ENCODE measurements around the gene NOP9. TPM values are rescaled to one million over a fixed set of nuclear protein-coding genes. Genes with fewer than 3 reads are reported as not detected.

NOP9 gene
- total and polyA plus RNA-seq, 2 experiments from 2014 or later, result 3.7 to 13.2 TPM

DNA sequence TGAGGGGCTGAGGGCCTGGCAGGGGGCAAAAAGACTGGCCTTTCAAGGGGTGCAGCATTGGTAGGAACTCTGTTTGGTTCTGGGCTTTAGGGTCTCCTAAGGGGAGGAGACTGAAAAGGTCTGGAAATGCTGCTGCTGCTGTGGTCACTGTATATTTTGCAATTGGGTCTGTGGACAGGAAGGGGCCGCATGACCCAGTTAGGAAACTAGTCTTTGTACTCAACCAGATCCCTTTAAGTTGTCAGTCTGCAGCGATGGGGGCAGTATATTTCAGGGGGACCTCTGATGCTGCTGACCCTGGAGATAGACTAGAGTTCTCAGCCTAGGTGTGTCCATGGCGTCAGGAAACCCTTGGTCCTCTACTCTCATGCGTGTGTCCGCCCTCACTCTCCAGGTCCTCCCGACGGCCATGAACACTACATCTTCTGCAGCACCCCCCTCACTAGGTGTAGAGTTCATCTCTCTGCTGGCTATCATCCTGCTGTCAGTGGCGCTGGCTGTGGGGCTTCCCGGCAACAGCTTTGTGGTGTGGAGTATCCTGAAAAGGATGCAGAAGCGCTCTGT lies 15.7 kb downstream of the NOP9 start:
- no peaks in the 10 kb centered on the region for H3K36me3 ChIP-seq (replicated peaks; ENCODE audit: insufficient read depth, low read depth)
- no peak overlapping the region for H3K4me3 ChIP-seq
- no peak for DNase-seq (ENCODE audit: low spot score)
- no peaks in the 10 kb centered on the region for H3K4me1 ChIP-seq (ENCODE audit: insufficient read depth)
- H3K4me2 ChIP-seq, result no peak overlapping the region
- H3K27ac ChIP-seq, result no peak overlapping the region
- TF ChIP-seq EZH2 (IDR thresholded peaks at IDR 0.05; ENCODE audit: borderline replicate concordance), result no peak
- TF ChIP-seq, protein P1, sequence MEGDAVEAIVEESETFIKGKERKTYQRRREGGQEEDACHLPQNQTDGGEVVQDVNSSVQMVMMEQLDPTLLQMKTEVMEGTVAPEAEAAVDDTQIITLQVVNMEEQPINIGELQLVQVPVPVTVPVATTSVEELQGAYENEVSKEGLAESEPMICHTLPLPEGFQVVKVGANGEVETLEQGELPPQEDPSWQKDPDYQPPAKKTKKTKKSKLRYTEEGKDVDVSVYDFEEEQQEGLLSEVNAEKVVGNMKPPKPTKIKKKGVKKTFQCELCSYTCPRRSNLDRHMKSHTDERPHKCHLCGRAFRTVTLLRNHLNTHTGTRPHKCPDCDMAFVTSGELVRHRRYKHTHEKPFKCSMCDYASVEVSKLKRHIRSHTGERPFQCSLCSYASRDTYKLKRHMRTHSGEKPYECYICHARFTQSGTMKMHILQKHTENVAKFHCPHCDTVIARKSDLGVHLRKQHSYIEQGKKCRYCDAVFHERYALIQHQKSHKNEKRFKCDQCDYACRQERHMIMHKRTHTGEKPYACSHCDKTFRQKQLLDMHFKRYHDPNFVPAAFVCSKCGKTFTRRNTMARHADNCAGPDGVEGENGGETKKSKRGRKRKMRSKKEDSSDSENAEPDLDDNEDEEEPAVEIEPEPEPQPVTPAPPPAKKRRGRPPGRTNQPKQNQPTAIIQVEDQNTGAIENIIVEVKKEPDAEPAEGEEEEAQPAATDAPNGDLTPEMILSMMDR (IDR thresholded peaks at IDR 0.05; ENCODE audit: poor library complexity), result no peak
- no peak for TF ChIP-seq EZH2phosphoT487 (IDR thresholded peaks at IDR 0.05; ENCODE audit: low read depth, severe bottlenecking, unreplicated experiment)
- no peaks in the 10 kb centered on the region for H3K9me3 ChIP-seq (ENCODE audit: low read depth)
- no peak overlapping the region for H2AFZ ChIP-seq
- H3K9me2 ChIP-seq (replicated peaks; ENCODE audit: insufficient read depth), result no peaks in the 10 kb centered on the region
- WGBS (ENCODE audit: low lambda C conversion rate, missing lambda C conversion rate), result 91% methylated on average over 10 of the region's 10 CpGs
- no peaks in the 10 kb centered on the region for H3K79me2 ChIP-seq
- H3K27me3 ChIP-seq, result peaks cover 10% of the 10 kb centered on the region
- H4K20me1 ChIP-seq (ENCODE audit: insufficient read depth, poor library complexity, severe bottlenecking), result no peaks in the 10 kb centered on the region

- H3K27ac ChIP-seq, result no peak overlapping the region
- WGBS (ENCODE audit: low lambda C conversion rate, missing lambda C conversion rate), result 89% methylated on average over 64 of the region's 70 CpGs
- no peak overlapping the region for H2AFZ ChIP-seq
Observed at GRCh38 chr14:24315807-24316596, 16.4 kb downstream of the NOP9 start.

GRCh38 chr14:24316597-24316950 lies 16.9 kb downstream of the NOP9 start:
- WGBS (ENCODE audit: low lambda C conversion rate, missing lambda C conversion rate), result 91% methylated on average over 18 of the region's 18 CpGs
- DNase-seq (ENCODE audit: low spot score), result no peak
- H3K79me2 ChIP-seq, result no peaks in the 10 kb centered on the region
- H4K20me1 ChIP-seq (ENCODE audit: insufficient read depth, poor library complexity, severe bottlenecking), result no peaks in the 10 kb centered on the region
- no peak overlapping the region for H2AFZ ChIP-seq
- TF ChIP-seq EZH2 (IDR thresholded peaks at IDR 0.05; ENCODE audit: borderline replicate concordance) (no peak), EZH2phosphoT487 (IDR thresholded peaks at IDR 0.05; ENCODE audit: low read depth, severe bottlenecking, unreplicated experiment) (no peak)
- TF ChIP-seq, protein P1 (IDR thresholded peaks at IDR 0.05; ENCODE audit: poor library complexity), result no peak
- H3K4me3 ChIP-seq, result no peak overlapping the region
- no peaks in the 10 kb centered on the region for H3K4me1 ChIP-seq (ENCODE audit: insufficient read depth)
- peaks cover 10% of the 10 kb centered on the region for H3K27me3 ChIP-seq
- H3K4me2 ChIP-seq, result no peak overlapping the region
- H3K9me2 ChIP-seq (replicated peaks; ENCODE audit: insufficient read depth), result no peaks in the 10 kb centered on the region
- H3K27ac ChIP-seq, result no peak overlapping the region
- no peaks in the 10 kb centered on the region for H3K9me3 ChIP-seq (ENCODE audit: low read depth)
- H3K36me3 ChIP-seq (replicated peaks; ENCODE audit: insufficient read depth, low read depth), result no peaks in the 10 kb centered on the region

More at GRCh38 chr14:24315807-24316596, 16.4 kb downstream of the NOP9 start:
- Histone ChIP-seq H3K4me2 (no peak overlapping the region), H3K9me3 (ENCODE audit: low read depth) (no peaks in the 10 kb centered on the region), H3K4me3 (no peak overlapping the region), H4K20me1 (ENCODE audit: insufficient read depth, poor library complexity, severe bottlenecking) (no peaks in the 10 kb centered on the region), H3K36me3 (replicated peaks; ENCODE audit: insufficient read depth, low read depth) (no peaks in the 10 kb centered on the region), H3K4me1 (ENCODE audit: insufficient read depth) (no peaks in the 10 kb centered on the region), H3K9me2 (replicated peaks; ENCODE audit: insufficient read depth) (no peaks in the 10 kb centered on the region), H3K79me2 (no peaks in the 10 kb centered on the region), H3K27me3 (peaks cover 10% of the 10 kb centered on the region)
- TF ChIP-seq EZH2phosphoT487 (IDR thresholded peaks at IDR 0.05; ENCODE audit: low read depth, severe bottlenecking, unreplicated experiment) (no peak), EZH2 (IDR thresholded peaks at IDR 0.05; ENCODE audit: borderline replicate concordance) (no peak)
- TF ChIP-seq, protein P1 (IDR thresholded peaks at IDR 0.05; ENCODE audit: poor library complexity), result no peak
- DNase-seq (ENCODE audit: low spot score), result no peak

Measured in hepatocyte (in vitro differentiated cells).